GM23248 (cell line): Measurements from ENCODE around the gene SOSTDC1.

Experiments
- EZH2 ChIP-seq: fragments of 200-600 bp; sonication (generic); IDR thresholded peaks from 2 replicates; pipeline ENCODE4 v1.6.1; 2018; ENCODE audit warnings: antibody characterized with exemption, mild to moderate bottlenecking; ENCODE audit not compliant: insufficient read depth, poor library complexity, severe bottlenecking
- EZH2phosphoT487 ChIP-seq: fragments of 200-600 bp; sonication (generic); IDR thresholded peaks from 2 replicates; pipeline ENCODE4 v1.6.1; 2018; ENCODE audit warnings: antibody characterized with exemption, moderate library complexity, mild to moderate bottlenecking, low read depth; ENCODE audit not compliant: insufficient read depth

DNA sequence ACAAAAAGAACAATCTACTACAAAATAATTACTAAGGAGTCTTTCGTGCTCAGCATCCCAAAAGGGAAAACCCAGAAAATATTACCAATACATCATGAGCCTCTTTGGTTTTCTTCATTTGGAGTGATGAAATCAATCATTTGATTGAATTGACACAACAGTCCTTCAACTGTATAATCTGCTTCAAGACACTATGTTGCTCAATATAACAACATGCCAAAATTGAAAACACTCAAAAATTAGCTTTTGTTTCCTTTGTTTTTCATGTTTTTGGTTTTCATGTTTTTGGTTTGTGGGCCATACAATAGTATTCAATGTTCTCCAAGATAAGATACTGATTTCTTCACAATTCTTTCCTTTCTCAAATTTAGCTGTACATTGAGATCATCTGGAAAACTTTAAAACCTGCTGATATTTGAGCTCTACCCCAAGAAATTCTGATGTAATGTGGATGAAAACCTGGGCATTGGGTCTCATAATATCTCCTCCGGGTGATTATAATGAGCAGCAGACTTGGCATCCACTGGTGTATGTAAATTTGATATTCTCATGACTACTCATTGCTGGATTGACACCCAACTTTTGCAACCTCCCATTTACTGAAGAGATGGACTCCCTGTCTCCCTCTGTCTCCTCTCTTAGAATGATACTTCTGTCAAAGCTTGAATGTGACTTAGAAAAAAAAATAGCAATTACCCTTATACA lies 4.6 kb downstream of the SOSTDC1 start:
- TF ChIP-seq EZH2phosphoT487: no peak
- no peak for TF ChIP-seq EZH2
